Stimulated activated CD4-positive, alpha-beta T cell treated with anti-CD3 and anti-CD28 coated beads, Interleukin-4, amount 100 ng/mL, for 48 hours (primary cell): Measurements from ENCODE around the gene DDX3X.
"Not testable (repeated sequence)": the region's sequence is repeated elsewhere in the genome, so short reads cannot be mapped to it uniquely, and the experiment has no call there.

Experiments used
- DNase-seq, 2 donors: peaks; one replicate each; pipeline ENCODE4 v3.0.0-alpha.2; 2020; ENCODE audit warnings: low read depth in 2 of 2

Gene DDX3X

GRCh38 chrX:41333744-41334362, at the start of gene DDX3X:
Gene DDX3X, plus strand, starts transcription at chrX:41334162. Its CDS starts 91 bp downstream, at chrX:41334253.
- DNase-seq: peak; percentile 68 to 72

- DNase-seq: not testable (repeated sequence)
These were observed 48.0 kb upstream of the DDX3X start for GRCh38 chrX:41285928-41286327.

GRCh38 chrX:41288641-41289040, 45.3 kb upstream of the DDX3X start:
- DNase-seq: no peak

- no peak for DNase-seq
These were observed 44.9 kb upstream of the DDX3X start for GRCh38 chrX:41289095-41289494.

- DNase-seq: no peak
These were observed 42.7 kb upstream of the DDX3X start for GRCh38 chrX:41291309-41291708.

- no peak for DNase-seq
These were observed 40.7 kb upstream of the DDX3X start for GRCh38 chrX:41293269-41293668.

- DNase-seq: no peak
These were observed 33.1 kb upstream of the DDX3X start for GRCh38 chrX:41300758-41301437.

GRCh38 chrX:41301438-41301824, 32.5 kb upstream of the DDX3X start:
- no peak for DNase-seq

- DNase-seq: no peak
These were observed 31.6 kb upstream of the DDX3X start for GRCh38 chrX:41302370-41302769.

- DNase-seq: no peak
These were observed 30.9 kb upstream of the DDX3X start for GRCh38 chrX:41303013-41303412.

- no peak for DNase-seq
These were observed 29.8 kb upstream of the DDX3X start for GRCh38 chrX:41304178-41304577.

- no peak for DNase-seq
These were observed 24.9 kb upstream of the DDX3X start for GRCh38 chrX:41308884-41309647.

- DNase-seq: no peak
These were observed 21.2 kb upstream of the DDX3X start for GRCh38 chrX:41312786-41313185.

GRCh38 chrX:41313419-41313818, 20.5 kb upstream of the DDX3X start:
- no peak for DNase-seq

GRCh38 chrX:41314204-41314603, 19.8 kb upstream of the DDX3X start:
- no peak for DNase-seq

GRCh38 chrX:41314881-41315280, 19.1 kb upstream of the DDX3X start:
- DNase-seq: no peak

GRCh38 chrX:41316266-41316665, 17.7 kb upstream of the DDX3X start:
- not testable (repeated sequence) for DNase-seq

- DNase-seq: no peak
These were observed 16.3 kb upstream of the DDX3X start for GRCh38 chrX:41317477-41318208.

GRCh38 chrX:41320393-41320792, 13.6 kb upstream of the DDX3X start:
- no peak for DNase-seq

GRCh38 chrX:41322821-41323603, 10.9 kb upstream of the DDX3X start:
- DNase-seq: no peak

GRCh38 chrX:41326431-41326830, 7.5 kb upstream of the DDX3X start:
- no peak for DNase-seq
